HG03439 (cell line): Measurements from ENCODE around the gene PLEKHA7.

Experiments used
- ATAC-seq: cut with Tn5 transposase; IDR thresholded peaks from one replicate; pipeline ENCODE4 v1.9.1; 2021; ENCODE audit warnings: mild to moderate bottlenecking, moderate library complexity; ENCODE audit not compliant: unreplicated experiment

The PLEKHA7 gene

DNA sequence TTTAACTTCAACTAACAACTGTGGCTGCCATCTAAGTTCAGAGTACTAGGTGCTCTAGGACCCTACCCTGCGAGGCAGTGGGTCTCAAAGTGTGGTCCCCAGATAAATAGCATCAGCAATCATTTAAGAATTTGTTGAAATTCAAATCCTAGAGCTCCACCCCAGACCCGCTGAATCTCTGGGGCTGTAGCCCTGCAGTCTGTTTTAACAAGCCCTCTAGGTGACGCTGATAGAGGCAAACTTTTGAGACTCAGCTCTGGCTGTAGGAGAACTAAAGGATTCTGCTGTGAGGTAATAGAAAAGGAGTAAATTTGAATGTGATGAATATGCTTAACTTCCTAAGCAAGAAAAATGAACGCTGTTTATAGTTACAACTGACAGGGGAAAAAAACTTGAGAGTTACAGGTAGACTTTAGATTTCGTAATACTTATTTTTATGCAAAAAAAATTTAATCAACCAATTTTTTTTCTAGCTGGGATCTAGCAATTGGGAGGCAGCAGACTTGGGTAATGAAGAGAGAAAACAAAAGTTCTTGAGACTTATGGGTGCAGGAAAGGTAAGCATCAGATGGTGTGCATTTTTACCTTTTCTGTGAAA lies 270.0 kb downstream of the PLEKHA7 start:
- no peak for ATAC-seq

GRCh38 chr11:16743478-16743877 lies 270.7 kb downstream of the PLEKHA7 start:
- ATAC-seq: no peak

DNA sequence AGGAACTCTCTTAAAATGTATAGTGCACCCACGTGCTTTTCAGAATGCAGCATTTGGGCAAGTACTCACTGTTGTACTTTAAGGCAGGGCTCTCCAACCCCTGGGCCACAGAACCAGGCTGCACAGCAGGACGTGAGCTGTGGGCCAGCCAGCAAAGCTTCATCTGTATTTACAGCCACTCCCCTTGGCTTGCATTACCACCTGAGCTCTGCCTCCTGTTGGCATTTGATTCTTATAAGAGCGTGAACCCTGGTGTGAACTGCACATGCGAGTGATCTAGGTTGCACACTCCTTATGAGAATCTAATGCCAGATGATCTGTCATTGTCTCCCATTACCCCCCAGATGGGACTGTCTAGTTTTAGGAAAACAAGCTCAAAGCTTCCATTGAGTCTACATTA lies 272.7 kb downstream of the PLEKHA7 start:
- ATAC-seq: no peak

- no peak for ATAC-seq
Observed at GRCh38 chr11:16738947-16739815, 275.0 kb downstream of the PLEKHA7 start.

DNA sequence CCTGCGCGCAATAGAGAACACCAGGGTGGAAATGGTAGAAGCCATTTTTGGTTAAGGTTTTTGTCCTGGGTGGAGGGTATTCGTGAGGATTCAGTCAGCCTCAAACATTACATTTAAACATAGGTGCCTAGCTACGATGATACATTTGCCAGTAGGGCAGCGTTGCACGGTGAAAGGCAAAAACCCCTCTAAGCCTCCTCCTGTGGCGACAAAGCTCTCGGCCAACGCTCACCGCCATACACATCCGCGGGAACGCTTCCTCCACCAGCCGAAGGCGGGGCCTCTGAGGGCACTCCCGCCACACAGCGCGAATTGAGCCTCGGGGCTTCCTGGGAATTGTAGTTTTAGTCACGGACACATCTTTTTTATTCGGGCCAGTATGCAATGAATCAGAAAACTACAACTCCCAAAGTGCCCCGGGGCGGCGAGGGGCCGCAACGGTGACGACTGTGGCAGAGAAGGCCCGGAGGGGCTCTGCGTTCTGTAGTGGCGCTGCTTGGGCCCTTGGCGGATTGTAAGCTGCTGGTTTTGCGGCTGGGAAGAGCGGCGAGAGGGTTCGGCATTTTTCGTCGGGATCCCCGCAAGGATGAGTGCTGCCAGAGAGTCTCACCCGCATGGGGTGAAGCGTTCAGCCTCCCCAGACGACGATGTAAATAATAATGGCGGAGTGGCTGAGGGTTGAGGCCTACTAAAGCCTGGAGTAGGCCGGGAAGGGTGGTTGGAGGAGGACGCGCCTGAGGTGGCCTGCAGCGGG lies 275.8 kb downstream of the PLEKHA7 start, which contains the start of gene C11orf58:
TSS of gene C11orf58 (plus strand) at position 455 of the 754 bp plus-strand sequence. CDS start at position 587, 132 bp downstream.
- peak; percentile 99 for ATAC-seq

DNA sequence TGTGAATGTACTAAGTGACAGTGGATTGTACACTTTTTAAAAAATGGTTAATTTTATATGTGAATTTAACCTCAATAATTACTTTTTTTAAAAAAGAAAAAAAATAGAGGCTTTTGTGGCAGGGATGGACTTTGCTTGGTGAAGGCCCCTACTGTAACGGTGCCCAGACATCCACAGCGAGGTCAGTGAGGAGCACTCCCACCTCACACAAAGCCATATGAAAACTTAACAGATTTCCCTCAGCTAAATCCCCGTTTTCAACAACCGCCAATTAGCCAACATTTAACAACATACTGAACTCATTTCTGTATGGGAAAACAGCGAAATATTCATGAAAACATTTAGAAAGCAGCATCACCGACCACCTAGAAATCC lies 276.4 kb downstream of the PLEKHA7 start:
- ATAC-seq: peak; percentile 22
